Stimulated activated effector memory CD8-positive, alpha-beta T cell treated with anti-CD3 and anti-CD28 coated beads, Interleukin-12 subunit alpha, Interleukin-12 subunit beta, amount 100 ng/mL, for 72 hours (primary cell): Measurements from ENCODE around the gene RBM19.

Experiments used
- ATAC-seq: fragments of 150-1000 bp; cut with Tn5 transposase; 2 replicates; pipeline ENCODE4 v1.10.0; 2021
- DNase-seq, 2 donors: peaks; one replicate each; pipeline ENCODE4 v3.0.0; 2021 to 2022; ENCODE audit warnings: low spot score in 2 of 2
- H3K27ac Mint-ChIP-seq: one replicate; pipeline ENCODE4 v1.8.0; 2022; ENCODE audit warnings: mild to moderate bottlenecking, mixed read lengths
- H3K36me3 Mint-ChIP-seq: one replicate; pipeline ENCODE4 v1.8.0; 2022; ENCODE audit warnings: mild to moderate bottlenecking, mixed read lengths
- H3K4me1 Mint-ChIP-seq: one replicate; pipeline ENCODE4 v1.8.0; 2022; ENCODE audit warnings: mixed read lengths
- H3K4me3 Mint-ChIP-seq: one replicate; pipeline ENCODE4 v1.8.0; 2022; ENCODE audit warnings: mild to moderate bottlenecking, mixed read lengths
- H3K9me3 Mint-ChIP-seq: one replicate; pipeline ENCODE4 v1.8.0; 2022; ENCODE audit warnings: mixed read lengths

RBM19 gene

GRCh38 chr12:113880326-113880725 lies 85.8 kb downstream of the RBM19 start:
- peaks cover 20% of the 10 kb centered on the region for H3K36me3 Mint-ChIP-seq
- peaks cover 8% of the 10 kb centered on the region for H3K4me1 Mint-ChIP-seq
- no peak overlapping the region for H3K4me3 Mint-ChIP-seq
- ATAC-seq (no peak), DNase-seq (no peak)
- H3K27ac Mint-ChIP-seq = no peak overlapping the region
- no peaks in the 10 kb centered on the region for H3K9me3 Mint-ChIP-seq

- Mint-ChIP-seq H3K27ac (no peak overlapping the region), H3K36me3 (peaks cover 22% of the 10 kb centered on the region), H3K4me3 (no peak overlapping the region), H3K4me1 (peaks cover 10% of the 10 kb centered on the region), H3K9me3 (no peaks in the 10 kb centered on the region)
- ATAC-seq = no peak
- no peak for DNase-seq
Observed at GRCh38 chr12:113879658-113880057, 86.5 kb downstream of the RBM19 start.

- Mint-ChIP-seq H3K36me3 (peaks cover 30% of the 10 kb centered on the region), H3K4me3 (no peak overlapping the region), H3K4me1 (peaks cover 6% of the 10 kb centered on the region), H3K27ac (peak overlapping the region; percentile 12), H3K9me3 (no peaks in the 10 kb centered on the region)
- no peak for ATAC-seq
- DNase-seq = no peak
Observed at GRCh38 chr12:113877607-113878006, 88.5 kb downstream of the RBM19 start.

GRCh38 chr12:113876160-113876559 lies 90.0 kb downstream of the RBM19 start:
- Mint-ChIP-seq H3K27ac (no peak overlapping the region), H3K4me1 (peaks cover 5% of the 10 kb centered on the region), H3K36me3 (peaks cover 29% of the 10 kb centered on the region), H3K9me3 (no peaks in the 10 kb centered on the region), H3K4me3 (no peak overlapping the region)
- no peak for ATAC-seq
- no peak for DNase-seq

GRCh38 chr12:113875691-113876090 lies 90.4 kb downstream of the RBM19 start:
- Mint-ChIP-seq H3K9me3 (no peaks in the 10 kb centered on the region), H3K4me3 (no peak overlapping the region), H3K4me1 (peaks cover 5% of the 10 kb centered on the region), H3K36me3 (peaks cover 25% of the 10 kb centered on the region), H3K27ac (no peak overlapping the region)
- DNase-seq = no peak
- ATAC-seq = no peak

- Mint-ChIP-seq H3K36me3 (peaks cover 19% of the 10 kb centered on the region), H3K4me3 (no peak overlapping the region), H3K27ac (no peak overlapping the region), H3K9me3 (no peaks in the 10 kb centered on the region), H3K4me1 (peaks cover 5% of the 10 kb centered on the region)
- no peak for ATAC-seq
- no peak for DNase-seq
Observed at GRCh38 chr12:113874999-113875561, 91.0 kb downstream of the RBM19 start.

- no peak overlapping the region for H3K27ac Mint-ChIP-seq
- ATAC-seq = no peak
- H3K4me3 Mint-ChIP-seq = no peak overlapping the region
- H3K4me1 Mint-ChIP-seq = peaks cover 5% of the 10 kb centered on the region
- no peak for DNase-seq
- H3K36me3 Mint-ChIP-seq = peaks cover 19% of the 10 kb centered on the region
- H3K9me3 Mint-ChIP-seq = no peaks in the 10 kb centered on the region
Observed at GRCh38 chr12:113874326-113874725, 91.8 kb downstream of the RBM19 start.

- ATAC-seq (no peak), DNase-seq (no peak)
- H3K9me3 Mint-ChIP-seq = no peaks in the 10 kb centered on the region
- no peak overlapping the region for H3K4me3 Mint-ChIP-seq
- peaks cover 5% of the 10 kb centered on the region for H3K4me1 Mint-ChIP-seq
- peaks cover 19% of the 10 kb centered on the region for H3K36me3 Mint-ChIP-seq
- no peak overlapping the region for H3K27ac Mint-ChIP-seq
Observed at GRCh38 chr12:113873740-113874139, 92.4 kb downstream of the RBM19 start.

GRCh38 chr12:113870890-113871289 lies 95.2 kb downstream of the RBM19 start:
- peaks cover 5% of the 10 kb centered on the region for H3K4me1 Mint-ChIP-seq
- ATAC-seq = no peak
- H3K36me3 Mint-ChIP-seq = peaks cover 19% of the 10 kb centered on the region
- H3K27ac Mint-ChIP-seq = peak overlapping the region; percentile 43
- H3K9me3 Mint-ChIP-seq = no peaks in the 10 kb centered on the region
- no peak for DNase-seq
- no peak overlapping the region for H3K4me3 Mint-ChIP-seq

- DNase-seq (no peak), ATAC-seq (no peak)
- Mint-ChIP-seq H3K4me3 (no peak overlapping the region), H3K9me3 (no peaks in the 10 kb centered on the region), H3K36me3 (peaks cover 12% of the 10 kb centered on the region), H3K4me1 (peaks cover 6% of the 10 kb centered on the region), H3K27ac (peak overlapping the region; percentile 43)
Observed at GRCh38 chr12:113870035-113870434, 96.1 kb downstream of the RBM19 start.

- Mint-ChIP-seq H3K4me3 (no peak overlapping the region), H3K9me3 (no peaks in the 10 kb centered on the region), H3K36me3 (no peaks in the 10 kb centered on the region), H3K27ac (peak overlapping the region; percentile 20), H3K4me1 (peaks cover 22% of the 10 kb centered on the region)
- ATAC-seq = no peak
- no peak for DNase-seq
Observed at GRCh38 chr12:113868365-113868764, 97.8 kb downstream of the RBM19 start.

GRCh38 chr12:113867258-113867657 lies 98.9 kb downstream of the RBM19 start:
- H3K36me3 Mint-ChIP-seq = no peaks in the 10 kb centered on the region
- no peaks in the 10 kb centered on the region for H3K9me3 Mint-ChIP-seq
- H3K4me1 Mint-ChIP-seq = peaks cover 31% of the 10 kb centered on the region
- H3K27ac Mint-ChIP-seq = no peak overlapping the region
- ATAC-seq = no peak
- H3K4me3 Mint-ChIP-seq = no peak overlapping the region
- no peak for DNase-seq

- DNase-seq (no peak), ATAC-seq (no peak)
- H3K36me3 Mint-ChIP-seq = peaks cover 3% of the 10 kb centered on the region
- H3K4me3 Mint-ChIP-seq = no peak overlapping the region
- no peaks in the 10 kb centered on the region for H3K9me3 Mint-ChIP-seq
- H3K4me1 Mint-ChIP-seq = peaks cover 39% of the 10 kb centered on the region
- no peak overlapping the region for H3K27ac Mint-ChIP-seq
Observed at GRCh38 chr12:113866496-113866895, 99.6 kb downstream of the RBM19 start.

- H3K9me3 Mint-ChIP-seq = no peaks in the 10 kb centered on the region
- H3K27ac Mint-ChIP-seq = no peak overlapping the region
- ATAC-seq (no peak), DNase-seq (no peak)
- peaks cover 14% of the 10 kb centered on the region for H3K36me3 Mint-ChIP-seq
- H3K4me3 Mint-ChIP-seq = peak overlapping the region; percentile 22
- H3K4me1 Mint-ChIP-seq = peaks cover 43% of the 10 kb centered on the region
Observed at GRCh38 chr12:113863455-113863845, 102.7 kb downstream of the RBM19 start.

- peak; percentile 83 for ATAC-seq
- peaks cover 20% of the 10 kb centered on the region for H3K36me3 Mint-ChIP-seq
- H3K27ac Mint-ChIP-seq = peak overlapping the region; percentile 10
Observed at GRCh38 chr12:113862590-113863454, 103.3 kb downstream of the RBM19 start.

GRCh38 chr12:113861708-113862312 lies 104.3 kb downstream of the RBM19 start:
- ATAC-seq = no peak
- DNase-seq = no peak
- Mint-ChIP-seq H3K4me3 (peak overlapping the region; percentile 22), H3K27ac (peak overlapping the region; percentile 10), H3K36me3 (peaks cover 30% of the 10 kb centered on the region), H3K9me3 (no peaks in the 10 kb centered on the region), H3K4me1 (peaks cover 48% of the 10 kb centered on the region)

More at GRCh38 chr12:113862590-113863454, 103.3 kb downstream of the RBM19 start:
- DNase-seq = peak in 1 of 2 donors; percentile 56
- Mint-ChIP-seq H3K9me3 (no peaks in the 10 kb centered on the region), H3K4me3 (peak overlapping the region; percentile 22), H3K4me1 (peaks cover 43% of the 10 kb centered on the region)
